Adrenal gland (tissue), 19 donors: ENCODE results near the gene CCL16. TPM values are rescaled to one million over a fixed set of nuclear protein-coding genes. Genes with fewer than 3 reads are reported as not detected.

Experiments
- DNase-seq, 7 donors: peaks; one replicate each; pipeline ENCODE4 v3.0.0-alpha.2; 2019 to 2020
- H3K27ac ChIP-seq, 5 donors: fragments of 200-600 bp; sonication (generic) in 4 of 5; 1 replicate in 3 of 5; 2 replicates in 2 of 5; pipeline versions ENCODE4 v1.5.1 to v1.8.0; 2016 to 2020; ENCODE audit warnings: mild to moderate bottlenecking in 1 of 5
- H3K27me3 ChIP-seq: fragments of 200-600 bp; 2 replicates; pipeline ENCODE4 v1.8.0; 2021
- H3K36me3 ChIP-seq, 2 donors: fragments of 200-600 bp; replicated peaks in 1 of 2; 1 replicate in 1 of 2; 2 replicates in 1 of 2; pipeline versions ENCODE4 v1.5.1 to v1.8.0; 2018 to 2022
- H3K4me1 ChIP-seq, 2 donors: fragments of 200-600 bp; replicated peaks in 1 of 2; 1 replicate in 1 of 2; 2 replicates in 1 of 2; pipeline versions ENCODE4 v1.5.1 to v1.8.0; 2018 to 2021
- H3K4me3 ChIP-seq, 4 donors: fragments of 200-600 bp; sonication (generic) in 3 of 4; one replicate each; pipeline ENCODE4 v1.5.1; 2016 to 2018
- H3K9me3 ChIP-seq, 3 donors: fragments of 200-600 bp; sonication (generic) in 1 of 3; replicated peaks in 1 of 3; 1 replicate in 2 of 3; 2 replicates in 1 of 3; pipeline versions ENCODE4 v1.5.1 to v1.8.0; 2016 to 2021
- POLR2A ChIP-seq, 2 donors: fragments of 450-650 bp; IDR thresholded peaks; one replicate each; pipeline ENCODE4 v1.6.1; 2017; ENCODE audit warnings: antibody characterized with exemption in 2 of 2, mild to moderate bottlenecking in 2 of 2, moderate library complexity in 1 of 2
- WGBS, 4 donors: extraction: QIAGEN DNeasy Blood & Tissue Kit in 2 of 4; methylation state at CpG; one replicate each; pipeline versions ENCODE4 v1.1.5 to v1.1.7; 2013 to 2017; 5-methylcytosine and 5-hydroxymethylcytosine counted together
- intact Hi-C, 2 donors: fragments of 100-400 bp; cut with DNase I; formaldehyde crosslinking; loops; one replicate each; pipeline versions ENCODE4 v1.14.1 to v1.15.0; 2022 to 2023
- long read RNA-seq, 10 donors: library from polyadenylated mRNA in 3 of 10; unstranded in 2 of 10; stranded (forward) in 1 of 10; transcript quantifications; one replicate each; pipeline ENCODE4 v2.0.0 and lab custom pipeline, GENCODE V29; 2021 to 2026
- polyA plus RNA-seq, 3 donors: library from polyadenylated mRNA; stranded (reverse); fragments of 200-250 nt in 2 of 3; fragments of 350-450 nt in 1 of 3; fragmentation: Illumina TruSeq in 1 of 3; extraction: RNeasy Lipid Tissue Mini Kit (QIAGEN cat#74804) in 1 of 3; gene quantifications; one replicate each; pipeline ENCODE4 v1.2.3, GENCODE V29; 2013 to 2014
- total RNA-seq, 9 donors: library from RNA; depleted of rRNA in 4 of 9; stranded (reverse); fragments of >200 nt in 4 of 9; fragments of 120-200 nt in 1 of 9; fragmentation: NEBNext Ultra II Directional in 1 of 9; extraction: Animal tissue kit (Norgen Biotek cat#: 25700) in 1 of 9; gene quantifications; one replicate each; pipeline versions ENCODE4 v1.1.0 to v1.2.4, GENCODE V29; 2013 to 2023
- TF ChIP-seq, protein P1 (sequence below), 6 experiments: fragments of 450-650 bp in 4 of 6; fragments of 200-600 bp in 2 of 6; sonication (generic) in 1 of 6; IDR thresholded peaks; 1 replicate in 5 of 6; 2 replicates in 1 of 6; pipeline versions ENCODE4 v1.5.1 to v1.8.0; 2016 to 2021; ENCODE audit warnings: antibody characterized with exemption in 6 of 6, mild to moderate bottlenecking in 2 of 6, moderate library complexity in 1 of 6
- donor health status: healthy with polysubstance abuse.
- donor health status: Bipolar disorder and iron deficiency.
- donor health status: DM: yes; HTN: yes; CAD: no.
- donor health status: DM: no; HTN: no; CAD: no.
- donor health status: DM: no; HTN: no; CAD: no.
- donor health status: DM: yes; HTN: yes; CAD: no.

CCL16 gene, protein sequence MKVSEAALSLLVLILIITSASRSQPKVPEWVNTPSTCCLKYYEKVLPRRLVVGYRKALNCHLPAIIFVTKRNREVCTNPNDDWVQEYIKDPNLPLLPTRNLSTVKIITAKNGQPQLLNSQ
- total RNA-seq, result 1 to 10 TPM in 1 of 9 donors, under 1 TPM in 5, not detected in 3; 0.22 to 1.6 (median 0.57) TPM
- polyA plus RNA-seq, result 1 to 10 TPM in 1 of 3 donors, under 1 TPM in 2; 0.16 to 3.2 (median 0.24) TPM
- long read RNA-seq, donor 1, result 0 reads
- long read RNA-seq, donor 2, result 0 reads
- long read RNA-seq, donor 3, result 0 reads
- long read RNA-seq, donor 4, result 0 reads
- long read RNA-seq, donor 5, result 0 reads
- long read RNA-seq, donor 6, result 0 reads
- long read RNA-seq, donor 7, result 0 reads
- long read RNA-seq, donor 8, result 0 reads
- long read RNA-seq, donor 9, result 0 reads
- long read RNA-seq, donor 10, result 0 reads

GRCh38 chr17:35981246-35981645 is at the start of gene CCL16:
Gene CCL16 (minus strand): TSS chr17:35981497. CDS start chr17:35981420, 77 bp downstream.
- no peak within 1 kb of the TSS for H3K4me3 ChIP-seq
- H3K4me1 ChIP-seq, result no peaks in the 10 kb centered on the region
- no peak for DNase-seq
- WGBS, 4 donors, result 90 to 92% (median 92%) methylated on average over 12 of the region's 12 CpGs
- H3K36me3 ChIP-seq, result no peaks in the 10 kb centered on the region
- no peak for TF ChIP-seq POLR2A (IDR thresholded peaks at IDR 0.05)
- TF ChIP-seq, protein P1, sequence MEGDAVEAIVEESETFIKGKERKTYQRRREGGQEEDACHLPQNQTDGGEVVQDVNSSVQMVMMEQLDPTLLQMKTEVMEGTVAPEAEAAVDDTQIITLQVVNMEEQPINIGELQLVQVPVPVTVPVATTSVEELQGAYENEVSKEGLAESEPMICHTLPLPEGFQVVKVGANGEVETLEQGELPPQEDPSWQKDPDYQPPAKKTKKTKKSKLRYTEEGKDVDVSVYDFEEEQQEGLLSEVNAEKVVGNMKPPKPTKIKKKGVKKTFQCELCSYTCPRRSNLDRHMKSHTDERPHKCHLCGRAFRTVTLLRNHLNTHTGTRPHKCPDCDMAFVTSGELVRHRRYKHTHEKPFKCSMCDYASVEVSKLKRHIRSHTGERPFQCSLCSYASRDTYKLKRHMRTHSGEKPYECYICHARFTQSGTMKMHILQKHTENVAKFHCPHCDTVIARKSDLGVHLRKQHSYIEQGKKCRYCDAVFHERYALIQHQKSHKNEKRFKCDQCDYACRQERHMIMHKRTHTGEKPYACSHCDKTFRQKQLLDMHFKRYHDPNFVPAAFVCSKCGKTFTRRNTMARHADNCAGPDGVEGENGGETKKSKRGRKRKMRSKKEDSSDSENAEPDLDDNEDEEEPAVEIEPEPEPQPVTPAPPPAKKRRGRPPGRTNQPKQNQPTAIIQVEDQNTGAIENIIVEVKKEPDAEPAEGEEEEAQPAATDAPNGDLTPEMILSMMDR (IDR thresholded peaks at IDR 0.05), result no peak
- no peaks in the 10 kb centered on the region for H3K9me3 ChIP-seq
- no peaks in the 10 kb centered on the region for H3K27me3 ChIP-seq
- no peak within 1 kb of the TSS for H3K27ac ChIP-seq
- intact Hi-C loops, result loop anchor here in 1 of 2 donors (5.0 kb wide), 1 partner anchor 161 kb away; no protein-coding TSS in a partner anchor

- no peak overlapping the region for H3K4me3 ChIP-seq
- DNase-seq, result no peak
- no peaks in the 10 kb centered on the region for H3K9me3 ChIP-seq
- no peaks in the 10 kb centered on the region for H3K27me3 ChIP-seq
- no peaks in the 10 kb centered on the region for H3K4me1 ChIP-seq
- no peak overlapping the region for H3K27ac ChIP-seq
- TF ChIP-seq, protein P1 (IDR thresholded peaks at IDR 0.05), result no peak
- no peak for TF ChIP-seq POLR2A (IDR thresholded peaks at IDR 0.05)
- intact Hi-C loops, result no loop called here
- no peaks in the 10 kb centered on the region for H3K36me3 ChIP-seq
- 81 to 90% (median 88%) methylated on average over 1 of the region's 1 CpG for WGBS, 4 donors
Observed at GRCh38 chr17:36030956-36031355, 49.7 kb upstream of the CCL16 start.

DNA sequence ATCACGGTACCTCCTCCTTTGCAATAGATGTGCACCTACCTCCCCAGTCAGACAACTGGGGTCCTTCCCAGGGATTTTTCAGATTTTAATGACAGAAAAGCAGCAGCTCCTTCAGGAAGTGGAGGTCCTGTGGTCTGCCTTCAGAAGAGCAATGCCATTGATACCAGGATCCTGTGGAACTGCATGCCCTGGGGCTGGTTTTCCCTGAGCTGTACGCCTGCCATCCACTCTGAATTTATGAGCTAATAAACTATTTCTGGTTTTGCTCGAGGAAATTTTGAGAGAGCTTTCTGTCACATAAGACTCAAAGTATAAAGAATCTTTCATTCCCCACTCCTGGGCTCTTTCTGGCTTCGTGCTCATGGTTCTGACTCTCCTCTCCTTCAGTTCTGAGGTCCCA is 46.5 kb upstream of the CCL16 start:
- Histone ChIP-seq H3K9me3 (no peaks in the 10 kb centered on the region), H3K27me3 (no peaks in the 10 kb centered on the region), H3K27ac (no peak overlapping the region), H3K4me1 (no peaks in the 10 kb centered on the region), H3K36me3 (no peaks in the 10 kb centered on the region), H3K4me3 (no peak overlapping the region)
- 43 to 61% (median 48%) methylated on average over 4 of the region's 4 CpGs for WGBS, 4 donors
- intact Hi-C loops, result no loop called here
- no peak for TF ChIP-seq POLR2A (IDR thresholded peaks at IDR 0.05)
- TF ChIP-seq, protein P1 (IDR thresholded peaks at IDR 0.05), result no peak
- no peak for DNase-seq

DNA sequence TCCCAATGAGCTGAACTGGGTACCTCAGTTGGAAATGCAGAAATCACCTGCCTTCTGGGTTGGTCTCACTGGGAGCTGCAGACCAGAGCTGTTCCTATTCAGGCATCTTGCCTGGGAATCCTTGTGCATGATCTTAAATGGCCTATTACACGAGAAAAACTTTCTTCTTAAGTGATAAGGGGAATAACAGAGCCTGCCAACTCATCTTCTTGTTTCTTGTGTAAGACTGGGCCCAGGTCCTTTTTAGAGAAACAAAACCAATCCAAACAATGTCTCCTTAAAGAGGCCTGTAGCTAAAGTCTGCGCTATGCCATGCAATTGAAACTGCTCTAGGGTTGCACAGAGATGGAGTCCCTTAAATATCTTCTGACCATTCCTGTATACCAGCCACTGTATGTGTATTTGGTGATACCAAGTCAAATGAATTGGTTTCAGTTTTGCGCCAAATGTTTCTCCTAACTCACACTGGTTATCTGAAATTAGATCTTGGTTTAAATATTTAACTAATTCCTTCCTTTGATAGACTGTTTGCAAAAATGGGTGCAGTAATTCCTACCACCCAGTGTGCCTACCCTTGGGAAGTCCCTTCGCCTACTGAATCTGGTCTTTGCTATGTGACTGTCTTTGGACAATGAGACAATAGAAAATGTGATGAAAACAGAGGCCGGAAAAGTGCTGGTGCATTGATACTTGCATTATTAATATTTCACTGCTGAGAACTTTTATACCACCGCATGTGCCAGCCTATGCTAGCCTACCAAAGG is 43.0 kb upstream of the CCL16 start:
- intact Hi-C loops, result no loop called here
- no peak overlapping the region for H3K27ac ChIP-seq
- WGBS, 4 donors, result 83 to 89% (median 88%) methylated on average over 6 of the region's 6 CpGs
- DNase-seq, result no peak
- no peaks in the 10 kb centered on the region for H3K4me1 ChIP-seq
- H3K36me3 ChIP-seq, result no peaks in the 10 kb centered on the region
- H3K4me3 ChIP-seq, result no peak overlapping the region
- TF ChIP-seq POLR2A (IDR thresholded peaks at IDR 0.05), result no peak
- TF ChIP-seq, protein P1 (IDR thresholded peaks at IDR 0.05), result no peak
- H3K9me3 ChIP-seq, result no peaks in the 10 kb centered on the region
- H3K27me3 ChIP-seq, result no peaks in the 10 kb centered on the region
